Measurements from ENCODE around the gene FYN. TPM values are rescaled to one million over a fixed set of nuclear protein-coding genes. Genes with fewer than 3 reads are reported as not detected.

FYN gene
- total and polyA plus RNA-seq, 2 of the 8 experiments (the other 6 are each of a cell fraction or from before 2014, with no cell fraction given): 46.8 to 97.2 TPM

- FAIRE-seq (no peak), DNase-seq (ENCODE audit: low read depth in 1 of 2, low spot score in 2 of 2) (no peak)
- H3K23me2 ChIP-seq (ENCODE audit: low read depth, low read length): no peaks in the 10 kb centered on the region
- H4K5ac ChIP-seq (ENCODE audit: insufficient read length, low read depth, low read length): no peak overlapping the region
- H3K9ac ChIP-seq (replicated peaks in 1 of 4; ENCODE audit: extremely low read depth in 1 of 4, low read depth in 3 of 4, low read length in 3 of 4): no peak overlapping the region
- H3K79me2 ChIP-seq (ENCODE audit: control insufficient read depth in 1 of 2, insufficient read depth in 2 of 2, low read length in 2 of 2): no peaks in the 10 kb centered on the region
- H3K4me2 ChIP-seq (ENCODE audit: insufficient read depth in 1 of 2, low read depth in 2 of 2, low read length in 2 of 2): no peak overlapping the region
- TF ChIP-seq GABPA (IDR thresholded peaks at IDR 0.05; ENCODE audit: borderline replicate concordance, insufficient read depth, low read length) (no peak), CHD1 (IDR thresholded peaks at IDR 0.05; ENCODE audit: low read depth, low read length) (no peak), SIRT6 (IDR thresholded peaks at IDR 0.05; ENCODE audit: low read length) (no peak), POLR2AphosphoS5 (IDR thresholded peaks at IDR 0.05; ENCODE audit: low read depth, low read length) (no peak), PHF8 (conservative IDR thresholded peaks at IDR 0.05; ENCODE audit: low read depth, low read length) (no peak)
- H3K79me1 ChIP-seq (ENCODE audit: low read depth, low read length): no peaks in the 10 kb centered on the region
- no peak overlapping the region for H3K27ac ChIP-seq (ENCODE audit: low read depth, low read length)
- no peak overlapping the region for H2BK5ac ChIP-seq (ENCODE audit: low read depth, low read length)
- H3K27me3 ChIP-seq (replicated peaks in 1 of 4; ENCODE audit: control insufficient read depth in 3 of 4, extremely low read depth in 1 of 4, insufficient read depth in 3 of 4, low read length in 3 of 4): no peaks in the 10 kb centered on the region
- H3K4me3 ChIP-seq (ENCODE audit: extremely low read depth in 1 of 4, insufficient read depth in 2 of 4, low read depth in 3 of 4, low read length in 4 of 4): no peak overlapping the region
- H4K20me1 ChIP-seq (replicated peaks in 1 of 2; ENCODE audit: control insufficient read depth in 1 of 2, insufficient read depth in 2 of 2, low read length in 2 of 2): no peaks in the 10 kb centered on the region
- peaks cover 0 to 6% (median 5%) of the 10 kb centered on the region in 4 experiments; a peak in 5 of 7 replicates for H3K4me1 ChIP-seq (replicated peaks in 1 of 4; ENCODE audit: control insufficient read depth in 3 of 4, insufficient read depth in 4 of 4, low read length in 3 of 4)
- no peak overlapping the region for H4K91ac ChIP-seq (replicated peaks; ENCODE audit: insufficient read length, low read length)
- ChIA-PET CTCF (ENCODE audit: partially characterized antibody) (interaction anchor here (0.7 to 1.5 kb wide), 7 partner anchors 11 to 148 kb away, joined by 3 to 5 read pairs (median 3); no protein-coding TSS in a partner anchor), POLR2A (ENCODE audit: partially characterized antibody) (no interaction called here)
- H3K36me3 ChIP-seq (ENCODE audit: control insufficient read depth in 2 of 4, insufficient read depth in 4 of 4, low read length in 3 of 4): no peaks in the 10 kb centered on the region
- no peak overlapping the region for H3K4ac ChIP-seq (replicated peaks; ENCODE audit: insufficient read length, low read depth, low read length)
- H3K9me3 ChIP-seq (ENCODE audit: insufficient read depth in 2 of 2, low read depth in 1 of 2, low read length in 1 of 2): no peaks in the 10 kb centered on the region
- H2BK120ac ChIP-seq (replicated peaks; ENCODE audit: low read depth, low read length): no peak overlapping the region
- H3K23ac ChIP-seq (ENCODE audit: insufficient read length): no peak overlapping the region
- H2BK12ac ChIP-seq (ENCODE audit: low read depth, low read length): no peak overlapping the region
- no peak overlapping the region for H2BK15ac ChIP-seq (ENCODE audit: low read length)
- H2AFZ ChIP-seq (ENCODE audit: low read length): no peak overlapping the region
- no peak overlapping the region for H2AK5ac ChIP-seq (ENCODE audit: low read depth, low read length)
- H3K56ac ChIP-seq (replicated peaks; ENCODE audit: insufficient read length, low read depth, low read length): no peak overlapping the region
- 84% methylated on average over 8 of the region's 8 CpGs; no CpG with 5 or more reads in 1 of the 2 experiments for WGBS, 2 experiments (ENCODE audit: extremely low coverage in 1 of 2, insufficient coverage in 1 of 2, insufficient read length in 1 of 2, insufficient replicate concordance in 2 of 2, low coverage in 1 of 2, low lambda C conversion rate in 2 of 2, missing lambda C conversion rate in 1 of 2)
- H3K14ac ChIP-seq (ENCODE audit: insufficient read length): no peak overlapping the region
- no peak overlapping the region for H4K8ac ChIP-seq (ENCODE audit: extremely low read depth, insufficient read depth, low read length)
- H3K18ac ChIP-seq (ENCODE audit: extremely low read depth, low read length): no peak overlapping the region
- H2BK20ac ChIP-seq (ENCODE audit: low read length): no peak overlapping the region
These were observed 246.8 kb downstream of the FYN start for GRCh38 chr6:111626441-111626840.
